WTC11 (cell line): ENCODE measurements around the gene SPRR5. TPM values are rescaled to one million over a fixed set of nuclear protein-coding genes. Genes with fewer than 3 reads are reported as not detected.

Experiments used
- ATAC-seq: fragments of 200-7000 bp; cut with Tn5 transposase; 2 replicates; pipeline ENCODE4 v1.10.0; 2021; ENCODE audit warnings: mild to moderate bottlenecking, moderate library complexity
- CTCF ChIA-PET: fragments of 300-600 bp; sonication (Branson Sonifier 250); formaldehyde crosslinking; loops from one replicate; lab custom pipeline; 2021; ENCODE audit warnings: antibody characterized with exemption; lab: Charles Lee
- POLR2A ChIA-PET: fragments of 350-600 bp; sonication (Branson Sonifier 250); formaldehyde crosslinking; loops from one replicate; lab custom pipeline; 2021; ENCODE audit warnings: antibody characterized with exemption; lab: Charles Lee
- DNase-seq: peaks from one replicate; pipeline ENCODE4 v3.0.0; 2021; ENCODE audit warnings: low spot score
- H3K27ac Mint-ChIP-seq: 2 replicates; pipeline ENCODE4 v1.8.0; 2021; ENCODE audit warnings: mixed read lengths
- H3K27me3 Mint-ChIP-seq: 2 replicates; pipeline ENCODE4 v1.8.0; 2021; ENCODE audit warnings: low read depth, mild to moderate bottlenecking, moderate library complexity, mixed read lengths
- H3K36me3 Mint-ChIP-seq: 2 replicates; pipeline ENCODE4 v1.8.0; 2021; ENCODE audit warnings: mixed read lengths
- H3K4me1 Mint-ChIP-seq: 2 replicates; pipeline ENCODE4 v1.8.0; 2022; ENCODE audit warnings: mixed read lengths
- H3K4me3 Mint-ChIP-seq: 2 replicates; pipeline ENCODE4 v1.8.0; 2021; ENCODE audit warnings: mild to moderate bottlenecking, moderate library complexity, mixed read lengths
- H3K9me3 Mint-ChIP-seq: 2 replicates; pipeline ENCODE4 v1.8.0; 2021; ENCODE audit warnings: mixed read lengths
- ATF1 ChIP-seq: sonication (generic); formaldehyde crosslinking; IDR thresholded peaks from 2 replicates; pipeline ENCODE4 v1.8.1; 2023; ENCODE audit warnings: mild to moderate bottlenecking, moderate library complexity, missing genetic modification reagents
- ESRRA ChIP-seq: sonication (generic); formaldehyde crosslinking; IDR thresholded peaks from 2 replicates; pipeline ENCODE4 v1.8.1; 2022; ENCODE audit warnings: mild to moderate bottlenecking, missing genetic modification reagents, borderline replicate concordance
- IRF2 ChIP-seq: sonication (generic); formaldehyde crosslinking; IDR thresholded peaks from 2 replicates; pipeline ENCODE4 v1.8.0; 2022; ENCODE audit warnings: low read depth, missing genetic modification reagents, borderline replicate concordance
- JAZF1 ChIP-seq: fragments of 250-450 bp; sonication (Bioruptor Pico); IDR thresholded peaks from 2 replicates; pipeline ENCODE4 v1.9.0; 2021; ENCODE audit warnings: moderate library complexity, mild to moderate bottlenecking, inconsistent platforms
- JUN ChIP-seq: sonication (generic); formaldehyde crosslinking; IDR thresholded peaks from 2 replicates; pipeline ENCODE4 v1.8.0; 2023; ENCODE audit warnings: mild to moderate bottlenecking, missing genetic modification reagents
- SMAD3 ChIP-seq: sonication (generic); formaldehyde crosslinking; IDR thresholded peaks from 2 replicates; pipeline ENCODE4 v1.8.0; 2022; ENCODE audit warnings: missing genetic modification reagents, mild to moderate bottlenecking, borderline replicate concordance
- TCF7 ChIP-seq: sonication (generic); formaldehyde crosslinking; IDR thresholded peaks from 2 replicates; pipeline ENCODE4 v1.8.0; 2022; ENCODE audit warnings: mild to moderate bottlenecking, low read depth, missing genetic modification reagents, moderate library complexity
- TEAD4 ChIP-seq: sonication (generic); formaldehyde crosslinking; IDR thresholded peaks from 2 replicates; pipeline ENCODE4 v1.8.0; 2022; ENCODE audit warnings: mild to moderate bottlenecking, missing genetic modification reagents
- ZMAT4 ChIP-seq: fragments of 250-450 bp; sonication (Bioruptor Pico); IDR thresholded peaks from 2 replicates; pipeline ENCODE4 v1.9.0; 2021; ENCODE audit warnings: mild to moderate bottlenecking
- ZNF121 ChIP-seq: sonication (generic); formaldehyde crosslinking; IDR thresholded peaks from 2 replicates; pipeline ENCODE4 v1.8.0; 2023; ENCODE audit warnings: missing genetic modification reagents
- ZNF263 ChIP-seq: sonication (generic); formaldehyde crosslinking; IDR thresholded peaks from 2 replicates; pipeline ENCODE4 v1.8.1; 2022; ENCODE audit warnings: low read depth, mild to moderate bottlenecking, moderate library complexity, missing genetic modification reagents
- total RNA-seq: library from RNA; stranded (reverse); gene quantifications from 3 replicates; pipeline ENCODE4 v1.2.3, GENCODE V29; 2021
- TF ChIP-seq, protein P1 (sequence below): fragments of 250-450 bp; sonication (Bioruptor Pico); IDR thresholded peaks from 2 replicates; pipeline ENCODE4 v1.8.0; 2021; ENCODE audit warnings: mild to moderate bottlenecking
- TF ChIP-seq, protein P2 (sequence below): sonication (generic); formaldehyde crosslinking; IDR thresholded peaks from 2 replicates; pipeline ENCODE4 v1.8.1; 2022; ENCODE audit warnings: missing genetic modification reagents, borderline replicate concordance
- TF ChIP-seq, protein P3 (sequence below): sonication (generic); formaldehyde crosslinking; IDR thresholded peaks from 2 replicates; pipeline ENCODE4 v1.8.0; 2023; ENCODE audit warnings: missing genetic modification reagents, mild to moderate bottlenecking, borderline replicate concordance
- TF ChIP-seq, protein P4 (sequence below): fragments of 250-450 bp; sonication (Bioruptor Pico); IDR thresholded peaks from 2 replicates; pipeline ENCODE4 v1.9.0; 2021; ENCODE audit warnings: moderate library complexity, mild to moderate bottlenecking, inconsistent platforms, borderline replicate concordance
- TF ChIP-seq, protein P5 (sequence below): sonication (generic); formaldehyde crosslinking; IDR thresholded peaks from 2 replicates; pipeline ENCODE4 v1.8.0; 2023; ENCODE audit warnings: missing genetic modification reagents

The SPRR5 gene
- total RNA-seq, 1 experiment from 2014 or later = not detected

DNA sequence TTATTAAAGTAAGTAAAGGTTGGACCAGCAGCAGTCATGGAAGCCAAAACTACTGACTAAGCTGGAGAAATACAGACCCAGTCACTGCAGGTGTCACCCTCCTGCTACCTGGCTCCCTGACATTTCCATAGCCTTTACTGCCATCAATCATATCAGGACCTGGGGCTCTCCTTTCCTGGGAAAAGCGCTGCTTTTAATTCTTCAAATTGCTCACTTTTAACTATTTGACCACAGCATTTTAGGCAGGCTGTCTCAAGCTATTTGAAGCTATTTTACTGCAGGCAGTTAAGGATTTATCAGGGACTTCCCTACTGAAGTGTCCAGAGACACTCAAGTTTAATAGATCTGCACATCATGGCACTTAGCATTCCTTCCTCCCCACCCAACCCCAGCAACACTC is 34.5 kb upstream of the SPRR5 start (continued):
- TF ChIP-seq ZMAT4 (CRISPR knock-in tag) (no peak), JUN (no peak), TCF7 (CRISPR knock-in tag) (no peak)
- TF ChIP-seq, protein P1, sequence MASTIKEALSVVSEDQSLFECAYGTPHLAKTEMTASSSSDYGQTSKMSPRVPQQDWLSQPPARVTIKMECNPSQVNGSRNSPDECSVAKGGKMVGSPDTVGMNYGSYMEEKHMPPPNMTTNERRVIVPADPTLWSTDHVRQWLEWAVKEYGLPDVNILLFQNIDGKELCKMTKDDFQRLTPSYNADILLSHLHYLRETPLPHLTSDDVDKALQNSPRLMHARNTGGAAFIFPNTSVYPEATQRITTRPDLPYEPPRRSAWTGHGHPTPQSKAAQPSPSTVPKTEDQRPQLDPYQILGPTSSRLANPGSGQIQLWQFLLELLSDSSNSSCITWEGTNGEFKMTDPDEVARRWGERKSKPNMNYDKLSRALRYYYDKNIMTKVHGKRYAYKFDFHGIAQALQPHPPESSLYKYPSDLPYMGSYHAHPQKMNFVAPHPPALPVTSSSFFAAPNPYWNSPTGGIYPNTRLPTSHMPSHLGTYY (CRISPR knock-in tag) = no peak
- TF ChIP-seq, all 79 proteins: peak for 0

- DNase-seq = no peak
- Mint-ChIP-seq H3K4me1 (peaks cover under 1% of the 10 kb centered on the region), H3K27me3 (peaks cover 9% of the 10 kb centered on the region), H3K36me3 (peaks cover 4% of the 10 kb centered on the region; the same call in 1 of the 2 replicates), H3K9me3 (peaks cover 36% of the 10 kb centered on the region), H3K27ac (no peak overlapping the region), H3K4me3 (no peak overlapping the region)
- CTCF ChIA-PET = interaction anchor here (1.2 to 1.7 kb wide), 3 partner anchors 35 to 280 kb away, joined by 3 to 7 read pairs (median 6); partner anchors contain the start of gene SMCP
- TF ChIP-seq, protein P2, sequence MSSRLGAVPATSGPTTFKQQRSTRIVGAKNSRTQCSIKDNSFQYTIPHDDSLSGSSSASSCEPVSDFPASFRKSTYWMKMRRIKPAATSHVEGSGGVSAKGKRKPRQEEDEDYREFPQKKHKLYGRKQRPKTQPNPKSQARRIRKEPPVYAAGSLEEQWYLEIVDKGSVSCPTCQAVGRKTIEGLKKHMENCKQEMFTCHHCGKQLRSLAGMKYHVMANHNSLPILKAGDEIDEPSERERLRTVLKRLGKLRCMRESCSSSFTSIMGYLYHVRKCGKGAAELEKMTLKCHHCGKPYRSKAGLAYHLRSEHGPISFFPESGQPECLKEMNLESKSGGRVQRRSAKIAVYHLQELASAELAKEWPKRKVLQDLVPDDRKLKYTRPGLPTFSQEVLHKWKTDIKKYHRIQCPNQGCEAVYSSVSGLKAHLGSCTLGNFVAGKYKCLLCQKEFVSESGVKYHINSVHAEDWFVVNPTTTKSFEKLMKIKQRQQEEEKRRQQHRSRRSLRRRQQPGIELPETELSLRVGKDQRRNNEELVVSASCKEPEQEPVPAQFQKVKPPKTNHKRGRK (CRISPR knock-in tag) = no peak
- TF ChIP-seq SMAD3 = no peak
- TF ChIP-seq, protein P3, sequence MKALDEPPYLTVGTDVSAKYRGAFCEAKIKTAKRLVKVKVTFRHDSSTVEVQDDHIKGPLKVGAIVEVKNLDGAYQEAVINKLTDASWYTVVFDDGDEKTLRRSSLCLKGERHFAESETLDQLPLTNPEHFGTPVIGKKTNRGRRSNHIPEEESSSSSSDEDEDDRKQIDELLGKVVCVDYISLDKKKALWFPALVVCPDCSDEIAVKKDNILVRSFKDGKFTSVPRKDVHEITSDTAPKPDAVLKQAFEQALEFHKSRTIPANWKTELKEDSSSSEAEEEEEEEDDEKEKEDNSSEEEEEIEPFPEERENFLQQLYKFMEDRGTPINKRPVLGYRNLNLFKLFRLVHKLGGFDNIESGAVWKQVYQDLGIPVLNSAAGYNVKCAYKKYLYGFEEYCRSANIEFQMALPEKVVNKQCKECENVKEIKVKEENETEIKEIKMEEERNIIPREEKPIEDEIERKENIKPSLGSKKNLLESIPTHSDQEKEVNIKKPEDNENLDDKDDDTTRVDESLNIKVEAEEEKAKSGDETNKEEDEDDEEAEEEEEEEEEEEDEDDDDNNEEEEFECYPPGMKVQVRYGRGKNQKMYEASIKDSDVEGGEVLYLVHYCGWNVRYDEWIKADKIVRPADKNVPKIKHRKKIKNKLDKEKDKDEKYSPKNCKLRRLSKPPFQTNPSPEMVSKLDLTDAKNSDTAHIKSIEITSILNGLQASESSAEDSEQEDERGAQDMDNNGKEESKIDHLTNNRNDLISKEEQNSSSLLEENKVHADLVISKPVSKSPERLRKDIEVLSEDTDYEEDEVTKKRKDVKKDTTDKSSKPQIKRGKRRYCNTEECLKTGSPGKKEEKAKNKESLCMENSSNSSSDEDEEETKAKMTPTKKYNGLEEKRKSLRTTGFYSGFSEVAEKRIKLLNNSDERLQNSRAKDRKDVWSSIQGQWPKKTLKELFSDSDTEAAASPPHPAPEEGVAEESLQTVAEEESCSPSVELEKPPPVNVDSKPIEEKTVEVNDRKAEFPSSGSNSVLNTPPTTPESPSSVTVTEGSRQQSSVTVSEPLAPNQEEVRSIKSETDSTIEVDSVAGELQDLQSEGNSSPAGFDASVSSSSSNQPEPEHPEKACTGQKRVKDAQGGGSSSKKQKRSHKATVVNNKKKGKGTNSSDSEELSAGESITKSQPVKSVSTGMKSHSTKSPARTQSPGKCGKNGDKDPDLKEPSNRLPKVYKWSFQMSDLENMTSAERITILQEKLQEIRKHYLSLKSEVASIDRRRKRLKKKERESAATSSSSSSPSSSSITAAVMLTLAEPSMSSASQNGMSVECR (CRISPR knock-in tag) = no peak
- no peak for TF ChIP-seq ZNF121
- TF ChIP-seq ESRRA (CRISPR knock-in tag) = no peak
- no peak for TF ChIP-seq ATF1 (CRISPR knock-in tag)
- TF ChIP-seq, protein P4, sequence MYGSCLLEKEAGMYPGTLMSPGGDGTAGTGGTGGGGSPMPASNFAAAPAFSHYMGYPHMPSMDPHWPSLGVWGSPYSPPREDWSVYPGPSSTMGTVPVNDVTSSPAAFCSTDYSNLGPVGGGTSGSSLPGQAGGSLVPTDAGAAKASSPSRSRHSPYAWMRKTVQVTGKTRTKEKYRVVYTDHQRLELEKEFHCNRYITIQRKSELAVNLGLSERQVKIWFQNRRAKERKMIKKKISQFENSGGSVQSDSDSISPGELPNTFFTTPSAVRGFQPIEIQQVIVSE (CRISPR knock-in tag) = no peak
- no peak for TF ChIP-seq IRF2 (CRISPR knock-in tag)
- no peak for TF ChIP-seq JAZF1
- TF ChIP-seq ZNF263 (CRISPR knock-in tag) = no peak
- TF ChIP-seq, protein P5, sequence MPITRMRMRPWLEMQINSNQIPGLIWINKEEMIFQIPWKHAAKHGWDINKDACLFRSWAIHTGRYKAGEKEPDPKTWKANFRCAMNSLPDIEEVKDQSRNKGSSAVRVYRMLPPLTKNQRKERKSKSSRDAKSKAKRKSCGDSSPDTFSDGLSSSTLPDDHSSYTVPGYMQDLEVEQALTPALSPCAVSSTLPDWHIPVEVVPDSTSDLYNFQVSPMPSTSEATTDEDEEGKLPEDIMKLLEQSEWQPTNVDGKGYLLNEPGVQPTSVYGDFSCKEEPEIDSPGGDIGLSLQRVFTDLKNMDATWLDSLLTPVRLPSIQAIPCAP = no peak
- no peak for TF ChIP-seq TEAD4 (CRISPR knock-in tag)
- ATAC-seq = no peak
- POLR2A ChIA-PET = no interaction called here
Measured at GRCh38 chr1:152912900-152913299, 34.1 kb upstream of the SPRR5 start.
